Kasumi-1 (cell line): Measurements from ENCODE around the gene CDK6.

Experiments used
- DNase-seq, 2 experiments: peaks; one replicate each; lab custom pipeline; 2025; lab: John Stamatoyannopoulos, UW

The CDK6 gene

DNA sequence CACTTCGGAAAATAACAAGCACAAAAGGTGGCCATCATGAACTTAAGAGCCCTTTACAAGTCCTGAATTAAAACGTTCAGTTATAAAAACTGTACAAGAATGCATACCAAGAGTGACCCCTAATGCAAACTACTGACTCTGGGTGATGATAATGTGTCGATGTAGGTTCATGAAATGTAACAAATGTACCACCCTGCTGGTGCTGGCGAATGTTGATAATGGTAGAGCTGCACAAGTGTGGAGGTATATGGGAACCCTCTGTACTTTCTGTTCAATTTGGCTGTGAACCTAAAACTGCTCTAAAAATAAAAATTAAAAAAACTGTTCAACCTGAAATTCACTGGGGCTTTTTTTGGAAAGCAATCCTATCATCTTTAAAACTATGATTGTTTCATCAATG is 249.5 kb downstream of the CDK6 start:
- DNase-seq, result no peak

DNA sequence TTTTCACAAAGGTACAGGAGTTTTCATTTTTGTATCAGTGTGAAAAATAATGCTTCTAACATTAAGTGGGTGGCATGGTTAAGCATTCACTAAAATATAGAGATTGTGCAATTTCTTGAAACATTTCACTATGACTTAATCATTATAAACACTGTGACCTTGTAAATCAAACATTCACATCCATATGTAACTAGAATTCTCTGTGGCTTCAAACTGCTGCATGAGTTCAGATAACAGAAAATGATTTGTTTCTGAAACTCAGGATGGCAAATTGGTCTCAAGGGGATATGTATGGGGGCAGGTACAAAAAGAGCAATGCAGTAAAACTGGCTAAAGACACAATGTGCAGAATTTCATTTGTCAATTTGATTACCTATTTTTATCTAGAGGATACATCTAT is 250.0 kb downstream of the CDK6 start:
- DNase-seq, result no peak

DNA sequence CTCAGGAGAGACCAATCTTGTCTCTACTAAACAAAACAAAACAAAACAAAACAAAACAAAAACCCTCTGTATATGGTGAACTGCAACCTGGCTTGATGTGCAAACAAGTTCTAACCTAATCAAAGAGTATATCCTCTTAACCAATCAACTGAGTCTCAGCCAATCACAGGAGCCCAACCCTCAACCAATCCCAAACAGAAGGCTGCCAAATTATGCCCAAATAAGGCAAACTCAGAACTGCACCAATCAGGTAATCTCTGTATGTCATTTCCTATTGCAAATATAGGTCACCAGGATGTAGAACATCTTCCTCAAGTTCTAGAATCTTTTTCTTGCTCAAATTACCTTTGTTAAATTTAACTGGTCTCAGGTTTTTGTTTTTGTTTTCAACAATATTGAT is 251.4 kb downstream of the CDK6 start:
- DNase-seq, result no peak

DNA sequence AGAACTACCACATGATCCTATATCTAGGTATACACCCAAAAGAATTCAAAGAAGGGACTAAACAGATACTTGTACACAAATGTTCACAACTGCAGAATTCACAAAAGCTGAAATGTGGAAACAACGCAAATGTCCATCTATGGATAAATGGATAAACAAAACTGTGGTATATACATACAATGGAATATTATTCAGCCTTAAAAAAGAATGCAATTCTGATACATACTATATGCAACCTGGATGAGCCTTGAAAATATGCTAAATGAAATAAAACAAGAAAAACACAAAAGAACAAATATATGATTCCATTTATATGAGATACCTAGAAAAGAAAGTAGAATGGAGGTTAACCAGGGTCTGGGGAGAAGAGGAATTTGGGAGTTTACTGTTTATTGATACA is 253.4 kb downstream of the CDK6 start:
- DNase-seq, result no peak

DNA sequence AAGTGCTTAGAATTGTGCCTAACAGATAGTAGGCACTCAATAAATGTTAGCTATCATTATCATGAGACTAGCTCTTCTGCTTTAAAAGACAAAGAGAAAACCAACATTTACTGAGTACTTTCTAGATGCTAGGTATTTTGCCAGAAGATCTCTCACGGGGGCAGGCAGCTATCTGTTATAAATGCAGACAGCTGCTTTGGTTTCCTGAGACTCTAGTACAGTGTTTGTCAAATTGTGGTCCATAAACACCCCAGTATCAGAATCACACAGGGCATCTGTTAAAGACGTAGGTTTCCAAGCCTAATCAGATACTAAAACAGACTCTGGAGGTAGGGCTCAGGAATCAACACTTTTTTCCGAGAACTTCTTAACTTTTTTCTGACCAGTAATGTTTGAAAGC is 260.1 kb downstream of the CDK6 start:
- no peak for DNase-seq

DNA sequence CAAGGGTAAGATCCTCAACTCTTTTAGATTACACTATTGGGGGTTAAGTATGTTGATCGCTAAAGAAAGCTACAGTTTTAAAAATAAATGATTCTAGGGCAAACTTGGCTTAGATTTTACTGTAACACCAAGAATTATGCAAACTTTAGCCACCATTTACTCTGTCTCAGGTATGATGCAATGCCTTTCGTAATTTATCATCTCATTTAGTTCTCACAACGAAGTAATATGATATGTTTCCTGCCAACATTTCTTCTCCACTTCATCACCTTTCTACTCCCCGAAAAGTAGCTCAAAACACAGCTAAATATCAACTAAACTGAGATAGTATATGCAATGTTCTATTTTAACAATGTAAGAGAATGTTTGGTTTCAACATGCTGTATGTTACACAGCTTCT is 267.2 kb downstream of the CDK6 start:
- DNase-seq, result no peak

DNA sequence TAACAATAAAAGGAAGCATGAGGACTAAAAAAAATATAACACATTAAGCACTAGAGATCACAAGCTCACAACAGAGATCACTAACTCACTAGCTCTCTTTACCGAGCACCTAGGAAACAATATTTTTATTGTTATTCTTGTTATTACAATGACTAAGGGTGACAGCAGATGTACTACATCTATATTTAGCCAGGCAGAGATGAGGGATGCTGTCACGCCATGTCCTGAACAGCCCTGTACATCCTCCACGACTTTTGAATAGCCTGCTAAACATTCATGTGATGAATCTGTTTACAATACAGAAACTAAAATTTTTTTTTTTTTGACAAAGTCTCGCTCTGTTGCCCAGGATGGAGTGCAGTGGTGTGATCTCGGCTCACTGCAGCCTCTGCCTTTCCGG is 268.9 kb downstream of the CDK6 start:
- DNase-seq, result no peak

DNA sequence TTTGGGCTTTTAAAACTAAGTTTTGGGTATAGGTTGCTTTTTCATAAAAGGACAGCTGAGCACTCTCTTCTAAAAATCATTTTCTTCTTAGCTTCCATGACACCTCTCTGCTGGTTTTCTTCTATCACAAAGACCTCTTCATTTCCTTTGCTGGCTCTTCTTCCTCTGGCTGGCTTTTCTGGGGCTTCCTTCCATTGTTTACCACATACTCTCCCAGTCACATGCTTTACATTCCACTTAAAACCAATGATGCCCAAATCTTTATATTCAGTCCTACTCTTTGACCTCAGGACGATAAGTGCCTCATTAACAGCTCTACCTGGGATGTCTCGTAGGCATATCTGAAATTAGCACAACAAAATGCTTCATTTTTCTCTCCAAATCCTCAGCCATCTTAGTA is 273.0 kb downstream of the CDK6 start:
- DNase-seq, result no peak

DNA sequence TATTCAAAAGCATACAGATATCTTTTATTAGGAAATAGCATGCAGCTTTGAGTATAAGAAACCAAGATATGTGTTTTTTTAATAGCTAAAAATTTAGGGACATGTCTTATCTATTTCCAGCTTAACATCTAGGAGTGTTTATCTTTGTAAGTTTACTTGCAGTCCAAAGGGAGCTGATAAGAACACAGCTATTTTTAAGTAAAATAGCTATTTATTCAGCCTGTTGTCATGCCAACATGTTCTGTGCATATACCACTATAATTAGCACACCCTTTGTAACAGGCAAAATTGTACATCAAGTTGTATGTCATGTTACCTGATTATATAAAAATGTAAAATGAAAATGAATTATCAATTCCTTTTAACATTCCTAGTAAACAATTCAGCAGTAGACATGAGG is 275.8 kb downstream of the CDK6 start:
- no peak for DNase-seq

DNA sequence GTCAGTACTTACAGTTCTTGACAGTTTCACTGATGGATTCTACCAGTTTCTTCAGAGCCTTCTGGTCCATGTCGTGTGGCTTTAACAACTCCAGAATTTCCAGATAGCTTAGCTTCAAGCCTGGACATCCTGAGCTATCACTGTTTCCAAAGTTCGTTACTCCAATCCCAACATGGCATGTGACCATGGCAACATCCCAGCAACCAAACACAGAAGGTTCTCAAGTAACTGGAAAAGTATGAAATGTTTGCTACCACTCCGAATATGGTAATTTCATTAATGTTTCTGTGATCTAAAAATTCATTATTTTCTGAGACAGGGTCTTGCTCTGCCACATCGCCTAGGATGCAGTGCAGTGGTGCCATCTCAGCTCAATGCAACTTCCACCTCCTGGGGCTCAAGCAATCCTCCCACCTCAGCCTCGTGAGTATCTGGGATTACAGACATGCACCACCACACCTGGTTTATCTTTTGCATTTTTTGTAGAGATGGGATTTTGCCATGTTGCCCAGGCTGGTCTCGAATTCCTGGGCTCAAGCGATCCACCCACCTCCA is 278.5 kb downstream of the CDK6 start:
- no peak for DNase-seq

DNA sequence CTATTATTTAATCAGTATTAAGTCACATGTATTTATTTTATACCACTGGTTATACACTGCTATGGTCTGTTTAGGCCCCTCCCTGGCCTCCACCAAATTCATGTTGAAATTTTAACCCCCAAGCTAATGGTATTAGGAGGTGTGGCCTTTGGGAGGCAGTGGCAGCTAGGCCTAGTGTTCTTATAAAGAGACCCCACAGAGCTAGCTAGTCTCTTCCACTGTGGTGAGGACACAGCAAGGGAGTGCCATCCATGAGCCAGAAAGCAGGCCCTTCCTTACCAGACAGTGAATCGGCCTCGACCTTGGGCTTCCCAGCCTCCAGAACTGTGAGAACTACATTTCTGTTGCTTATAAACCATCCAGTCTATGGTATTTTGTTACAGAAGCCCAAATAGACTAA is 279.1 kb downstream of the CDK6 start:
- DNase-seq, result no peak
